Measurements from ENCODE around the gene EIF4B. TPM values are rescaled to one million over a fixed set of nuclear protein-coding genes. Genes with fewer than 3 reads are reported as not detected.
"Not testable (repeated sequence)": the region's sequence is repeated elsewhere in the genome, so short reads cannot be mapped to it uniquely, and the experiment has no call there.

Gene EIF4B
- total RNA-seq, 6 donors from 2014 or later: 222 to 451 (median 363) TPM

GRCh38 chr12:52993558-52993869 is 12.7 kb upstream of the EIF4B start:
- TF ChIP-seq POLR2A (IDR thresholded peaks at IDR 0.05) (no peak), EP300 (IDR thresholded peaks at IDR 0.05) (no peak)
- no peak overlapping the region for H3K27ac ChIP-seq
- H3K9me3 ChIP-seq: no peaks in the 10 kb centered on the region
- no peaks in the 10 kb centered on the region for H3K4me1 ChIP-seq
- H3K27me3 ChIP-seq: no peaks in the 10 kb centered on the region
- DNase-seq: no peak
- H3K4me3 ChIP-seq: no peak overlapping the region
- H3K36me3 ChIP-seq: no peaks in the 10 kb centered on the region
- ATAC-seq (ENCODE audit: low FRiP score in 2 of 2): no peak

GRCh38 chr12:53004178-53004577 is 2.1 kb upstream of the EIF4B start:
- H3K27ac ChIP-seq: no peak overlapping the region
- peaks cover 28 to 34% (median 31%) of the 10 kb centered on the region in 4 donors for H3K4me1 ChIP-seq
- H3K9me3 ChIP-seq: no peaks in the 10 kb centered on the region
- WGBS, 2 donors: 68 to 69% methylated on average over 5 of the region's 5 CpGs
- TF ChIP-seq EP300 (IDR thresholded peaks at IDR 0.05): no peak
- no peak for TF ChIP-seq POLR2AphosphoS5 (IDR thresholded peaks at IDR 0.05)
- no peak for TF ChIP-seq CTCF (IDR thresholded peaks at IDR 0.05)
- TF ChIP-seq POLR2A (IDR thresholded peaks at IDR 0.05): no peak
- ATAC-seq (ENCODE audit: low FRiP score in 2 of 2) (no peak), DNase-seq (no peak)
- H3K4me3 ChIP-seq: no peak overlapping the region
- peaks cover 0 to 5% (median 1%) of the 10 kb centered on the region in 4 donors for H3K36me3 ChIP-seq
- H3K27me3 ChIP-seq: no peaks in the 10 kb centered on the region

- Histone ChIP-seq H3K4me1 (peaks cover 32 to 38% (median 35%) of the 10 kb centered on the region in 4 donors), H3K4me3 (no peak overlapping the region), H3K36me3 (peaks cover 0 to 5% (median 1%) of the 10 kb centered on the region in 4 donors), H3K27ac (no peak overlapping the region), H3K9me3 (no peaks in the 10 kb centered on the region), H3K27me3 (no peaks in the 10 kb centered on the region)
- WGBS, 2 donors: 84 to 86% methylated on average over 2 of the region's 2 CpGs
- DNase-seq (no peak), ATAC-seq (ENCODE audit: low FRiP score in 2 of 2) (no peak)
- TF ChIP-seq POLR2AphosphoS5 (IDR thresholded peaks at IDR 0.05): no peak
Measured at GRCh38 chr12:53004582-53004981, 1.7 kb upstream of the EIF4B start.

GRCh38 chr12:53005215-53005985 is 856 bp upstream of the EIF4B start:
- peaks cover 0 to 5% (median 1%) of the 10 kb centered on the region in 4 donors for H3K36me3 ChIP-seq
- DNase-seq (no peak), ATAC-seq (ENCODE audit: low FRiP score in 2 of 2) (no peak)
- WGBS, 2 donors: 17 to 28% methylated on average over 26 to 28 of the region's 28 CpGs
- H3K4me3 ChIP-seq: peak overlapping the region; percentile 68 to 86 (median 76)
- TF ChIP-seq CTCF (IDR thresholded peaks at IDR 0.05): no peak
- TF ChIP-seq POLR2A (IDR thresholded peaks at IDR 0.05): no peak
- TF ChIP-seq POLR2AphosphoS5 (IDR thresholded peaks at IDR 0.05): no peak
- no peak for TF ChIP-seq EP300 (IDR thresholded peaks at IDR 0.05)
- peak overlapping the region; percentile 74 to 97 (median 90) for H3K27ac ChIP-seq
- peaks cover 39 to 46% (median 40%) of the 10 kb centered on the region in 4 donors for H3K4me1 ChIP-seq
- H3K27me3 ChIP-seq: no peaks in the 10 kb centered on the region
- no peaks in the 10 kb centered on the region for H3K9me3 ChIP-seq

GRCh38 chr12:53006810-53007309 is 604 bp downstream of the EIF4B start:
- ATAC-seq (ENCODE audit: low FRiP score in 2 of 2): peak; percentile 78 to 80
- WGBS, 2 donors: 0 to 1% methylated on average over 33 to 37 of the region's 38 CpGs

GRCh38 chr12:53007343-53007742 is 1.1 kb downstream of the EIF4B start:
- H3K4me3 ChIP-seq: peak overlapping the region; percentile 72 to 86 (median 81)
- no peaks in the 10 kb centered on the region for H3K9me3 ChIP-seq
- TF ChIP-seq POLR2AphosphoS5 (IDR thresholded peaks at IDR 0.05): no peak
- TF ChIP-seq CTCF (IDR thresholded peaks at IDR 0.05): no peak
- no peak for TF ChIP-seq EP300 (IDR thresholded peaks at IDR 0.05)
- no peak for TF ChIP-seq POLR2A (IDR thresholded peaks at IDR 0.05)
- H3K4me1 ChIP-seq: peaks cover 42 to 61% (median 49%) of the 10 kb centered on the region in 4 donors
- no peaks in the 10 kb centered on the region for H3K27me3 ChIP-seq
- ATAC-seq (ENCODE audit: low FRiP score in 2 of 2): no peak
- DNase-seq: no peak
- 28 to 39% methylated on average over 3 to 4 of the region's 4 CpGs for WGBS, 2 donors
- H3K27ac ChIP-seq: peak overlapping the region in 1 of 4 donors; percentile 97
- peaks cover 0 to 9% (median 1%) of the 10 kb centered on the region in 4 donors for H3K36me3 ChIP-seq

More at GRCh38 chr12:53006810-53007309, 604 bp downstream of the EIF4B start:
- Histone ChIP-seq H3K36me3 (peaks cover 0 to 7% (median 1%) of the 10 kb centered on the region in 4 donors), H3K27ac (peak overlapping the region; percentile 90 to 97 (median 92)), H3K27me3 (no peaks in the 10 kb centered on the region), H3K4me3 (peak overlapping the region; percentile 72 to 86 (median 81)), H3K4me1 (peaks cover 42 to 57% (median 49%) of the 10 kb centered on the region in 4 donors), H3K9me3 (no peaks in the 10 kb centered on the region)
- no peak for TF ChIP-seq EP300 (IDR thresholded peaks at IDR 0.05)
- peak in 1 of 4 donors; percentile 42 for TF ChIP-seq POLR2A (IDR thresholded peaks at IDR 0.05)
- DNase-seq: peak; percentile 70 to 94

- H3K36me3 ChIP-seq; H3K4me3 ChIP-seq; H3K27ac ChIP-seq; ATAC-seq (ENCODE audit: low FRiP score in 2 of 2); H3K9me3 ChIP-seq; H3K27me3 ChIP-seq: not testable (repeated sequence)
- DNase-seq: peak in 1 of 2 donors; percentile 39
- peaks cover 42 to 61% (median 49%) of the 10 kb centered on the region in 4 donors for H3K4me1 ChIP-seq
- 89 to 90% methylated on average over 15 of the region's 15 CpGs for WGBS, 2 donors
Measured at GRCh38 chr12:53008760-53009159, 2.5 kb downstream of the EIF4B start.
